Retinal pigment epithelial cell (primary cell): ENCODE data around the gene SAP30L.

Experiments used
- DNase-seq: peaks from one replicate; pipeline ENCODE4 v3.0.0-alpha.2; 2010; ENCODE audit warnings: low read depth
- H3K4me3 ChIP-seq: 2 replicates; pipeline ENCODE4 v1.5.1; 2011; ENCODE audit warnings: mild to moderate bottlenecking, low read length, control low read depth, moderate library complexity
- CTCF ChIP-seq: conservative IDR thresholded peaks from 2 replicates; pipeline ENCODE4 v1.5.1; 2011; ENCODE audit warnings: low read depth, low read length, control low read depth, inconsistent platforms

SAP30L gene

GRCh38 chr5:154498591-154498990 is 52.8 kb downstream of the SAP30L start:
- TF ChIP-seq CTCF: no peak
- H3K4me3 ChIP-seq: no peak overlapping the region
- no peak for DNase-seq

GRCh38 chr5:154498994-154499393 is 53.2 kb downstream of the SAP30L start:
- no peak overlapping the region for H3K4me3 ChIP-seq
- DNase-seq: no peak
- TF ChIP-seq CTCF: no peak

DNA sequence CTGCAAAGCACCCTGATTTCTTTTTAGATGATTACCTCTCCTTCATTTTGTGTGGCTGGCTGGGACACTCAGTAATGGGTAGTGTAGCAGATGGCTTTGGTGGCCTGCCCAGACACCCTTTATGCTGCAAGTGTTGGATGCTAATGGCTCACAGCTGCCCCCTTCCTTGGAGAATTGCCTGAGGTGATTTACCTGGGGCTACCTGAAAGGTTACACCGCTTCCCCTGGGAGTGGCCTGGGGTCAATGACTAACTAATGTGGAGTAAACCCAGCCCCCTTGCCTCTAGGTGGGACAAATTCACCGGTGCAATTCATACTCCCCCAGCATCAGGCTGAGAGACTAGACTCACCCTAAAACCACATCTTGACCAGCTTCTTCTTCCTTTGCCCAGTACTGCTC is 55.8 kb downstream of the SAP30L start:
- no peak for DNase-seq
- no peak for TF ChIP-seq CTCF
- H3K4me3 ChIP-seq: no peak overlapping the region

- DNase-seq: no peak
- H3K4me3 ChIP-seq: no peak overlapping the region
- TF ChIP-seq CTCF: no peak
Measured at GRCh38 chr5:154502180-154502579, 56.4 kb downstream of the SAP30L start.

DNA sequence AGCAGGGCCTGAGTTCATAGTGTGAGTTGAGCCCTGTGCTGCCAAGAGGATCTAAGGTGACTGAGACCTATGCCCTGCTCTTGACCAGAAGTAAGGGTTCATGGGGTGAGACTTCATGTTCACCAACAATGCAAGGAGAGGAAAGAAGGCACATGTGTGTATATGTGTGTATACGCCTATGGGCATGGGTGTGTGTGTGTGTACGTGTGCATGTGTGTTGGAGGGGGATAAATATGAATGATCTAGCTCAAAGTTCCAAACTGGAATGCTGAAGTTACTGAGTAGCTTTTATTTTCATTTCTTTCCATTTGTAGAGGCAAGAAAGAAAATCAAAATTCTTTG is 57.9 kb downstream of the SAP30L start:
- H3K4me3 ChIP-seq: no peak overlapping the region
- no peak for TF ChIP-seq CTCF
- DNase-seq: no peak

- no peak overlapping the region for H3K4me3 ChIP-seq
Measured at GRCh38 chr5:154505567-154505966, 59.8 kb downstream of the SAP30L start.

More at GRCh38 chr5:154505567-154505966, 59.8 kb downstream of the SAP30L start:
- no peak for DNase-seq
- no peak for TF ChIP-seq CTCF
